Activated CD8-positive, alpha-beta T cell treated with anti-CD3 and anti-CD28 coated beads for 36 hours (primary cell): ENCODE data around the gene PSMD8. TPM values are rescaled to one million over a fixed set of nuclear protein-coding genes. Genes with fewer than 3 reads are reported as not detected.
"Not testable (repeated sequence)": the region's sequence is repeated elsewhere in the genome, so short reads cannot be mapped to it uniquely, and the experiment has no call there.

ENCODE experiments used
- ATAC-seq: fragments of 200-7000 bp; cut with Tn5 transposase; one replicate; pipeline ENCODE4 v1.10.0; 2021; ENCODE audit warnings: mild to moderate bottlenecking, moderate library complexity
- CTCF ChIA-PET: fragments of 350-600 bp; sonication (Branson Sonifier 250); formaldehyde crosslinking; loops from one replicate; lab custom pipeline; 2021; ENCODE audit warnings: antibody characterized with exemption; lab: Charles Lee
- POLR2A ChIA-PET: fragments of 350-600 bp; sonication (Branson Sonifier 250); formaldehyde crosslinking; loops from one replicate; lab custom pipeline; 2021; ENCODE audit warnings: antibody characterized with exemption; lab: Charles Lee
- DNase-seq: peaks from one replicate; pipeline ENCODE4 v3.0.0-alpha.2; 2020
- H3K27ac Mint-ChIP-seq: one replicate; pipeline ENCODE4 v1.8.0; 2021; ENCODE audit warnings: mild to moderate bottlenecking, mixed read lengths
- H3K27me3 Mint-ChIP-seq: one replicate; pipeline ENCODE4 v1.8.0; 2021; ENCODE audit warnings: mixed read lengths
- H3K36me3 Mint-ChIP-seq: one replicate; pipeline ENCODE4 v1.8.0; 2021; ENCODE audit warnings: low read depth, mixed read lengths
- H3K4me1 Mint-ChIP-seq: one replicate; pipeline ENCODE4 v1.8.0; 2021; ENCODE audit warnings: low read depth, mixed read lengths
- H3K4me3 Mint-ChIP-seq: one replicate; pipeline ENCODE4 v1.8.0; 2021; ENCODE audit warnings: mild to moderate bottlenecking, moderate library complexity, mixed read lengths
- H3K9me3 Mint-ChIP-seq: one replicate; pipeline ENCODE4 v1.8.0; 2021; ENCODE audit warnings: mixed read lengths
- CTCF ChIP-seq: fragments of 200-600 bp; IDR thresholded peaks from one replicate; pipeline ENCODE4 v1.8.0; 2022; ENCODE audit warnings: antibody characterized with exemption, mild to moderate bottlenecking
- intact Hi-C: fragments of 100-400 bp; cut with micrococcal nuclease; formaldehyde crosslinking; loops from one replicate; pipeline ENCODE4 v1.10.0; 2022
- total RNA-seq, 2 experiments: library from RNA; stranded (reverse); gene quantifications; one replicate each; pipeline ENCODE4 v1.2.3, GENCODE V29; 2021

Gene PSMD8
- total RNA-seq, 2 experiments from 2014 or later = 178 to 191 TPM

GRCh38 chr19:38411041-38411712, 36.8 kb downstream of the PSMD8 start:
- H3K36me3 Mint-ChIP-seq = peaks cover 2% of the 10 kb centered on the region
- POLR2A ChIA-PET = no interaction called here
- no peak for DNase-seq
- no peak overlapping the region for H3K27ac Mint-ChIP-seq
- no peak for ATAC-seq
- H3K9me3 Mint-ChIP-seq = no peaks in the 10 kb centered on the region
- intact Hi-C loops = no loop called here
- no peaks in the 10 kb centered on the region for H3K27me3 Mint-ChIP-seq
- no peak overlapping the region for H3K4me3 Mint-ChIP-seq
- H3K4me1 Mint-ChIP-seq = no peaks in the 10 kb centered on the region
- TF ChIP-seq CTCF = no peak
- CTCF ChIA-PET = interaction anchor here (2.9 kb wide), 1 partner anchor 8 kb away, joined by 18 read pairs; the partner anchor contains the start of gene FAM98C

- POLR2A ChIA-PET, H3K9me3 Mint-ChIP-seq, ATAC-seq, intact Hi-C loops, DNase-seq, H3K4me3 Mint-ChIP-seq, H3K36me3 Mint-ChIP-seq, H3K4me1 Mint-ChIP-seq, H3K27ac Mint-ChIP-seq, H3K27me3 Mint-ChIP-seq: not testable (repeated sequence)
- CTCF ChIA-PET = interaction anchor here (2.9 kb wide), 1 partner anchor 9 kb away, joined by 18 read pairs; the partner anchor contains the start of gene FAM98C
Observed at GRCh38 chr19:38411898-38412297, 37.5 kb downstream of the PSMD8 start.

GRCh38 chr19:38412491-38412890, 38.1 kb downstream of the PSMD8 start:
- no peak overlapping the region for H3K4me3 Mint-ChIP-seq
- CTCF ChIA-PET = interaction anchor here (2.9 kb wide), 1 partner anchor 10 kb away, joined by 18 read pairs; the partner anchor contains the start of gene FAM98C

GRCh38 chr19:38412961-38413360, 38.6 kb downstream of the PSMD8 start:
- Mint-ChIP-seq H3K27me3 (no peaks in the 10 kb centered on the region), H3K9me3 (no peaks in the 10 kb centered on the region), H3K36me3 (peaks cover under 1% of the 10 kb centered on the region), H3K4me1 (peaks cover 10% of the 10 kb centered on the region), H3K27ac (no peak overlapping the region), H3K4me3 (no peak overlapping the region)
- POLR2A ChIA-PET = interaction anchor here (0.6 kb wide), 1 partner anchor 439 kb away, joined by 3 read pairs; no protein-coding TSS in a partner anchor
- CTCF ChIA-PET = interaction anchor here (1.1 to 2.9 kb wide), 2 partner anchors 10 to 13 kb away, joined by 3 to 18 read pairs; partner anchors contain the start of genes FAM98C and RASGRP4
- TF ChIP-seq CTCF = no peak
- intact Hi-C loops = no loop called here
- ATAC-seq (no peak), DNase-seq (no peak)

More at GRCh38 chr19:38412491-38412890, 38.1 kb downstream of the PSMD8 start:
- Mint-ChIP-seq H3K9me3 (no peaks in the 10 kb centered on the region), H3K4me1 (peaks cover 6% of the 10 kb centered on the region), H3K36me3 (peaks cover 2% of the 10 kb centered on the region), H3K27me3 (no peaks in the 10 kb centered on the region), H3K27ac (no peak overlapping the region)
- TF ChIP-seq CTCF = no peak
- ATAC-seq (no peak), DNase-seq (no peak)
- POLR2A ChIA-PET = interaction anchor here (0.6 kb wide), 1 partner anchor 439 kb away, joined by 3 read pairs; no protein-coding TSS in a partner anchor
- intact Hi-C loops = no loop called here

- H3K4me3 Mint-ChIP-seq = no peak overlapping the region
- no peak for ATAC-seq
- no peak for DNase-seq
- H3K9me3 Mint-ChIP-seq = no peaks in the 10 kb centered on the region
- intact Hi-C loops = no loop called here
- ChIA-PET POLR2A (no interaction called here), CTCF (interaction anchor here (1.1 to 2.9 kb wide), 2 partner anchors 10 to 13 kb away, joined by 3 to 18 read pairs; partner anchors contain the start of genes FAM98C and RASGRP4)
- H3K36me3 Mint-ChIP-seq = no peaks in the 10 kb centered on the region
- TF ChIP-seq CTCF = no peak
- H3K4me1 Mint-ChIP-seq = peaks cover 12% of the 10 kb centered on the region
- H3K27me3 Mint-ChIP-seq = no peaks in the 10 kb centered on the region
- H3K27ac Mint-ChIP-seq = no peak overlapping the region
Observed at GRCh38 chr19:38413416-38413815, 39.0 kb downstream of the PSMD8 start.
